ENCODE measurements around the gene DENND5B.

GRCh38 chr12:31386364-31386777, 204.6 kb downstream of the DENND5B start:
- TF ChIP-seq CTCF (IDR thresholded peaks at IDR 0.05; ENCODE audit: low read depth, low read length) (no peak), EZH2phosphoT487 (IDR thresholded peaks at IDR 0.05; ENCODE audit: low read depth) (no peak)
